OCI-LY7 (cell line): ENCODE measurements around the gene RNF19B. TPM values are rescaled to one million over a fixed set of nuclear protein-coding genes. Genes with fewer than 3 reads are reported as not detected.

Experiments
- BruUV-seq: library from RNA; stranded (reverse); fragments of 400-500 nt; replicated peaks from 2 replicates; lab custom pipeline; 2021; lab: Mats Ljungman, UMichigan
- CTCF ChIA-PET: fragments of 300-600 bp; sonication (Branson Sonifier 250); formaldehyde crosslinking; loops from one replicate; lab custom pipeline; 2022; ENCODE audit warnings: antibody characterized with exemption; ENCODE audit not compliant: unreplicated experiment; lab: Charles Lee
- POLR2A ChIA-PET: fragments of 300-600 bp; sonication (Branson Sonifier 250); formaldehyde crosslinking; loops from one replicate; lab custom pipeline; 2022; ENCODE audit warnings: antibody characterized with exemption; lab: Charles Lee
- DNase-seq: peaks from one replicate; pipeline ENCODE4 v3.0.0-alpha.2; 2015; ENCODE audit warnings: low spot score
- H2AFZ ChIP-seq: fragments of 200-600 bp; sonication (generic), shearing (Covaris generic); 2 replicates; pipeline ENCODE4 v1.6.1; 2014; ENCODE audit warnings: mild to moderate bottlenecking, antibody characterized with exemption, low read length, moderate library complexity
- H3K27ac ChIP-seq: fragments of 200-600 bp; sonication (generic); 2 replicates; pipeline ENCODE4 v1.5.1; 2014; ENCODE audit warnings: mixed run types, low read depth, mild to moderate bottlenecking, moderate library complexity, low read length, inconsistent platforms; ENCODE audit not compliant: poor library complexity, severe bottlenecking
- H3K36me3 ChIP-seq: fragments of 200-600 bp; sonication (generic); 2 replicates; pipeline ENCODE4 v1.6.1; 2014; ENCODE audit warnings: mild to moderate bottlenecking, antibody characterized with exemption, low read length, moderate library complexity, mixed read lengths; ENCODE audit not compliant: insufficient read depth
- H3K4me1 ChIP-seq: fragments of 200-600 bp; sonication (generic); 2 replicates; pipeline ENCODE4 v1.5.1; 2014; ENCODE audit warnings: mild to moderate bottlenecking, low read length; ENCODE audit not compliant: insufficient read depth, poor library complexity, severe bottlenecking
- H3K4me2 ChIP-seq: fragments of 200-600 bp; sonication (generic); 2 replicates; pipeline ENCODE4 v1.6.1; 2014; ENCODE audit warnings: mild to moderate bottlenecking, low read length
- H3K4me3 ChIP-seq: fragments of 200-600 bp; sonication (generic); 2 replicates; pipeline ENCODE4 v1.5.1; 2014; ENCODE audit warnings: mild to moderate bottlenecking, low read depth, low read length; ENCODE audit not compliant: poor library complexity, severe bottlenecking
- H3K79me2 ChIP-seq: fragments of 200-600 bp; sonication (generic); 2 replicates; pipeline ENCODE4 v1.6.1; 2016; ENCODE audit warnings: low read depth, mild to moderate bottlenecking, low read length, moderate library complexity, mixed read lengths; ENCODE audit not compliant: insufficient read depth
- H3K9me2 ChIP-seq: fragments of 200-600 bp; sonication (generic); 2 replicates; pipeline ENCODE4 v1.6.1; 2016; ENCODE audit warnings: mild to moderate bottlenecking, low read length, mixed read lengths; ENCODE audit not compliant: insufficient read depth
- H3K9me3 ChIP-seq: fragments of 200-600 bp; sonication (generic); 2 replicates; pipeline ENCODE4 v1.6.1; 2014; ENCODE audit warnings: mild to moderate bottlenecking, mixed run types, low read length, mixed read lengths
- H4K20me1 ChIP-seq: fragments of 200-600 bp; sonication (generic); 2 replicates; pipeline ENCODE4 v1.6.1; 2014; ENCODE audit warnings: mild to moderate bottlenecking, antibody characterized with exemption, low read length, moderate library complexity, mixed read lengths; ENCODE audit not compliant: insufficient read depth
- CTCF ChIP-seq: fragments of 200-600 bp; sonication (generic); conservative IDR thresholded peaks from 2 replicates; pipeline ENCODE4 v1.5.1; 2014; ENCODE audit warnings: mild to moderate bottlenecking, antibody characterized with exemption, low read length, moderate library complexity, mixed read lengths
- EZH2phosphoT487 ChIP-seq: fragments of 200-600 bp; sonication (generic); IDR thresholded peaks from 2 replicates; pipeline ENCODE4 v1.6.1; 2018; ENCODE audit warnings: low read depth, borderline replicate concordance, mild to moderate bottlenecking, mixed run types, antibody characterized with exemption, low read length, moderate library complexity, mixed read lengths
- intact Hi-C: fragments of 100-400 bp; cut with micrococcal nuclease; formaldehyde crosslinking; loops from one replicate; pipeline ENCODE4 v1.10.0; 2022; ENCODE audit not compliant: unreplicated experiment
- total RNA-seq, 2 experiments: library from RNA; depleted of rRNA in 1 of 2; stranded (reverse); fragments of >200 nt in 1 of 2; shearing (Covaris generic) in 1 of 2; gene quantifications; 2 replicates each; pipeline ENCODE4 v1.2.3, GENCODE V29; 2014 to 2022

Gene RNF19B
- total RNA-seq, 2 experiments from 2014 or later = 23.0 to 36.8 TPM

GRCh38 chr1:32946413-32946812 lies 18.2 kb downstream of the RNF19B start:
- H3K27ac ChIP-seq = peak overlapping the region; percentile 45
- BruUV-seq = no TSS peak
- H3K36me3 ChIP-seq = peaks cover 78% of the 10 kb centered on the region
- no peak for DNase-seq
- H3K4me2 ChIP-seq = peak overlapping the region; percentile 48
- no peak overlapping the region for H2AFZ ChIP-seq
- intact Hi-C loops = loop anchor here (5.0 kb wide), 1 partner anchor 91 kb away; the partner anchor contains the start of gene AK2
- peaks cover 59% of the 10 kb centered on the region for H3K4me1 ChIP-seq
- no peaks in the 10 kb centered on the region for H3K9me3 ChIP-seq
- peak overlapping the region; percentile 17 for H3K4me3 ChIP-seq
- H4K20me1 ChIP-seq = 0 out of 2 replicates have a peak, but pooled peaks cover 6% of the 10 kb centered on the region
- ChIA-PET POLR2A (interaction anchor here (0.7 to 3.3 kb wide), 8 partner anchors 8 to 89 kb away, joined by 3 to 26 read pairs (median 4); partner anchors contain the start of gene RNF19B), CTCF (no interaction called here)
- H3K79me2 ChIP-seq = peaks cover 34% of the 10 kb centered on the region
- no peaks in the 10 kb centered on the region for H3K9me2 ChIP-seq
- TF ChIP-seq EZH2phosphoT487 (no peak), CTCF (no peak)

GRCh38 chr1:32944180-32944579 lies 20.4 kb downstream of the RNF19B start:
- intact Hi-C loops = no loop called here
- POLR2A ChIA-PET = interaction anchor here (0.5 to 3.3 kb wide), 3 partner anchors 11 to 934 kb away, joined by 3 to 26 read pairs (median 3); no protein-coding TSS in a partner anchor
- TF ChIP-seq EZH2phosphoT487 (no peak), CTCF (no peak)
- Histone ChIP-seq H3K36me3 (peaks cover 89% of the 10 kb centered on the region), H3K79me2 (peaks cover 12% of the 10 kb centered on the region; the same call in 1 of the 2 replicates), H3K4me2 (no peak overlapping the region), H3K4me1 (peaks cover 36% of the 10 kb centered on the region), H3K9me2 (no peaks in the 10 kb centered on the region), H3K4me3 (no peak overlapping the region), H3K9me3 (no peaks in the 10 kb centered on the region), H2AFZ (no peak overlapping the region), H4K20me1 (0 out of 2 replicates have a peak, but pooled peaks cover 6% of the 10 kb centered on the region), H3K27ac (no peak overlapping the region)
- DNase-seq = no peak
- CTCF ChIA-PET = no interaction called here
- BruUV-seq = no TSS peak
